HepG2 (cell line): ENCODE data around the gene MPP1. TPM values are rescaled to one million over a fixed set of nuclear protein-coding genes. Genes with fewer than 3 reads are reported as not detected.

Experiments
- AHDC1 ChIP-seq: sonication (generic); formaldehyde crosslinking; IDR thresholded peaks from 2 replicates; pipeline ENCODE4 v1.5.1; 2020; ENCODE audit warnings: mild to moderate bottlenecking, missing genetic modification reagents, borderline replicate concordance
- CAMTA2 ChIP-seq: sonication (generic); formaldehyde crosslinking; IDR thresholded peaks from 2 replicates; pipeline ENCODE4 v1.4.0; 2020; ENCODE audit warnings: mild to moderate bottlenecking, missing genetic modification reagents, borderline replicate concordance
- DPF2 ChIP-seq: sonication (generic); formaldehyde crosslinking; IDR thresholded peaks from 2 replicates; pipeline ENCODE4 v1.4.0; 2020; ENCODE audit warnings: mild to moderate bottlenecking, low read depth, missing genetic modification reagents, borderline replicate concordance
- GATAD2A ChIP-seq: IDR thresholded peaks from 2 replicates; pipeline ENCODE4 v1.6.1; 2016
- GTF2F1 ChIP-seq: fragments of 150-350 bp; IDR thresholded peaks from 2 replicates; pipeline ENCODE4 v1.6.1; 2014; ENCODE audit warnings: low read length
- KDM2A ChIP-seq: sonication (generic); formaldehyde crosslinking; IDR thresholded peaks from 2 replicates; pipeline ENCODE4 v1.4.0; 2020; ENCODE audit warnings: low read depth, missing genetic modification reagents, borderline replicate concordance
- PBX2 ChIP-seq: IDR thresholded peaks from 2 replicates; pipeline ENCODE4 v1.6.1; 2016; ENCODE audit warnings: control low read depth
- RNF2 ChIP-seq: fragments of 450-650 bp; conservative IDR thresholded peaks from 2 replicates; pipeline ENCODE4 v1.6.1; 2016; ENCODE audit warnings: low read depth
- SOX5 ChIP-seq: IDR thresholded peaks from 2 replicates; pipeline ENCODE4 v1.6.1; 2016; ENCODE audit warnings: borderline replicate concordance
- SP5 ChIP-seq: IDR thresholded peaks from 2 replicates; pipeline ENCODE4 v1.6.1; 2016; ENCODE audit warnings: low read depth, borderline replicate concordance
- ZNF503 ChIP-seq: sonication (generic); formaldehyde crosslinking; IDR thresholded peaks from 2 replicates; pipeline ENCODE4 v1.4.0; 2020; ENCODE audit warnings: missing genetic modification reagents
- ZNF598 ChIP-seq: sonication (generic); formaldehyde crosslinking; IDR thresholded peaks from 2 replicates; pipeline ENCODE4 v1.5.1; 2020; ENCODE audit warnings: mild to moderate bottlenecking, missing genetic modification reagents, borderline replicate concordance
- ZNF609 ChIP-seq: sonication (generic); formaldehyde crosslinking; IDR thresholded peaks from 2 replicates; pipeline ENCODE4 v1.4.0; 2020; ENCODE audit warnings: mild to moderate bottlenecking, missing genetic modification reagents, borderline replicate concordance
- ZNF781 ChIP-seq: sonication (generic); formaldehyde crosslinking; IDR thresholded peaks from 2 replicates; pipeline ENCODE4 v1.5.1; 2020; ENCODE audit warnings: borderline replicate concordance, mild to moderate bottlenecking, missing genetic modification reagents; ENCODE audit errors: not compliant biosample characterization
- ZSCAN21 ChIP-seq: sonication (generic); formaldehyde crosslinking; IDR thresholded peaks from 2 replicates; pipeline ENCODE4 v1.8.0; 2022; ENCODE audit warnings: mild to moderate bottlenecking, missing genetic modification reagents, moderate library complexity, borderline replicate concordance
- polyA plus RNA-seq, 8 experiments: library from polyadenylated mRNA; depleted of rRNA in 3 of 8; stranded (reverse) in 7 of 8; unstranded in 1 of 8; fragments of >200 nt; fragmentation: Illumina TruSeq in 4 of 8; extraction: Trizol in 4 of 8; gene quantifications; 2 replicates each; pipeline versions ENCODE4 v1.2.1 to v1.2.3, GENCODE V29; 2011 to 2016; ENCODE audit warnings: low read depth in 4 of 8, missing spikeins in 1 of 8, mixed read lengths in 1 of 8; ENCODE audit not compliant: insufficient read depth in 1 of 8
- total RNA-seq, 5 experiments: library from RNA; depleted of rRNA; stranded (reverse); fragments of >200 nt; fragmentation: Illumina TruSeq; extraction: Trizol; gene quantifications; 2 replicates each; pipeline ENCODE4 v1.2.3, GENCODE V29; 2016; ENCODE audit warnings: low read depth in 1 of 5

MPP1 gene
- total and polyA plus RNA-seq, 2 of the 13 experiments (the other 11 are each of a cell fraction or from before 2014, with no cell fraction given) = 7.8 to 8.1 TPM

- TF ChIP-seq KDM2A (CRISPR knock-in tag) = no peak
- TF ChIP-seq ZNF598 (CRISPR knock-in tag) = no peak
- TF ChIP-seq SP5 = peak; percentile 48
- 0 out of 2 replicates have a peak, but pooled peaks have one; percentile 31 for TF ChIP-seq DPF2 (CRISPR knock-in tag)
- no peak for TF ChIP-seq ZSCAN21
- TF ChIP-seq SOX5 = peak; percentile 49
- TF ChIP-seq AHDC1 (CRISPR knock-in tag) = 0 out of 2 replicates have a peak, but pooled peaks have one; percentile 37
- no peak for TF ChIP-seq ZNF781 (CRISPR knock-in tag)
- no peak; the same call in 1 of the 2 replicates for TF ChIP-seq GATAD2A (CRISPR knock-in tag)
- TF ChIP-seq ZNF609 (CRISPR knock-in tag) = peak; percentile 91
- no peak for TF ChIP-seq RNF2
- TF ChIP-seq ZNF503 (CRISPR knock-in tag) = peak; percentile 29; the same call in 1 of the 2 replicates
- no peak for TF ChIP-seq GTF2F1
- TF ChIP-seq CAMTA2 (CRISPR knock-in tag) = no peak
- no peak for TF ChIP-seq PBX2 (CRISPR knock-in tag)
Observed at GRCh38 chrX:154799556-154800348, 5.5 kb downstream of the MPP1 start (continued).
